ENCODE measurements around the gene SPATA19. TPM values are rescaled to one million over a fixed set of nuclear protein-coding genes. Genes with fewer than 3 reads are reported as not detected.

SPATA19 gene
- total RNA-seq, 1 donor from 2014 or later, result not detected

DNA sequence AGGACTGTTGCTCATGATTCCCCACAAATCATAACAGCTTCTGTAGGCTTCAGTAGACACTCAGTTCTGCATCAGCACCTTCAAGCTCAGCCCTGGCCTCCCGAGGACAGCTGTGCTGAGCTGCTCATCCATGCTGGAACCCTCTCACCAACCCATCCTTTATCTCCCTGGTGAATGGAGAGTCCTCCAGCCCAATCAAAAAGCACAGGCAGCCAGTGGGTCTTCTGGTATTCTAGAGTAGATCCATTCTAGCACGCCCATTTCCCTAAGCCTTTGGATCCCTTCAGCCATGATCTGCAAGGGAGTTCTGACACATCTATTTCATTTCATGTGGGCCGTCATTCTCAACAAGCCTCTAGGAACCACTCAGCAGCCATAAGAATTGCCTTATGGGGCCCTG, 44.6 kb upstream of the SPATA19 start:
- peaks cover 3% of the 10 kb centered on the region for H3K27me3 Mint-ChIP-seq (ENCODE audit: unreplicated experiment)
- TF ChIP-seq, protein P1, sequence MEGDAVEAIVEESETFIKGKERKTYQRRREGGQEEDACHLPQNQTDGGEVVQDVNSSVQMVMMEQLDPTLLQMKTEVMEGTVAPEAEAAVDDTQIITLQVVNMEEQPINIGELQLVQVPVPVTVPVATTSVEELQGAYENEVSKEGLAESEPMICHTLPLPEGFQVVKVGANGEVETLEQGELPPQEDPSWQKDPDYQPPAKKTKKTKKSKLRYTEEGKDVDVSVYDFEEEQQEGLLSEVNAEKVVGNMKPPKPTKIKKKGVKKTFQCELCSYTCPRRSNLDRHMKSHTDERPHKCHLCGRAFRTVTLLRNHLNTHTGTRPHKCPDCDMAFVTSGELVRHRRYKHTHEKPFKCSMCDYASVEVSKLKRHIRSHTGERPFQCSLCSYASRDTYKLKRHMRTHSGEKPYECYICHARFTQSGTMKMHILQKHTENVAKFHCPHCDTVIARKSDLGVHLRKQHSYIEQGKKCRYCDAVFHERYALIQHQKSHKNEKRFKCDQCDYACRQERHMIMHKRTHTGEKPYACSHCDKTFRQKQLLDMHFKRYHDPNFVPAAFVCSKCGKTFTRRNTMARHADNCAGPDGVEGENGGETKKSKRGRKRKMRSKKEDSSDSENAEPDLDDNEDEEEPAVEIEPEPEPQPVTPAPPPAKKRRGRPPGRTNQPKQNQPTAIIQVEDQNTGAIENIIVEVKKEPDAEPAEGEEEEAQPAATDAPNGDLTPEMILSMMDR (IDR thresholded peaks at IDR 0.05; ENCODE audit: unreplicated experiment), result no peak
- no peak overlapping the region for H3K27ac Mint-ChIP-seq (ENCODE audit: unreplicated experiment)
- no peaks in the 10 kb centered on the region for H3K36me3 Mint-ChIP-seq (ENCODE audit: low read depth, unreplicated experiment)
- DNase-seq (ENCODE audit: low spot score), result no peak
- H3K9me3 Mint-ChIP-seq (ENCODE audit: unreplicated experiment), result no peaks in the 10 kb centered on the region
- peaks cover 5% of the 10 kb centered on the region for H3K4me1 Mint-ChIP-seq (ENCODE audit: unreplicated experiment)
- no peak overlapping the region for H3K4me3 Mint-ChIP-seq (ENCODE audit: unreplicated experiment)

DNA sequence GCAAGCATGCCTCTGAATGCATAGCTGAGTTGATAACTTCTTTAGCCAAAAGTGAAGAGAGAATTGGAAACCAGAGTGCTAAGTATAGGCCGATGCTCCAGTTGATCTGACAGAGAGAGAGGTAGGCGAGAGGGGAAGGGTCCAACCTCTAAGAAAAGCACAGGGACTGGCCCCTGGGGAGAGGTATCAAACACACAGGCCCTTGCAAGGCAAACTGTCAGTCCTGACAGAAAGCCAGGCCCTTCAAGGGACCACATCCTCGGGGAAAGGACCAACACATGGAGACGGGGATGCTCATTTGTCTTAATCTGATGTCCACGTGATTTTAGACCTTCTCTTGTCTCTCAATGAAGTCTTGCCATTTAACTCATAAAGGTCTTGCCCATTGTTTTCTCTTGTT, 43.9 kb upstream of the SPATA19 start:
- Mint-ChIP-seq H3K36me3 (ENCODE audit: low read depth, unreplicated experiment) (no peaks in the 10 kb centered on the region), H3K4me1 (ENCODE audit: unreplicated experiment) (no peaks in the 10 kb centered on the region), H3K27me3 (ENCODE audit: unreplicated experiment) (peaks cover 3% of the 10 kb centered on the region), H3K9me3 (ENCODE audit: unreplicated experiment) (no peaks in the 10 kb centered on the region), H3K27ac (ENCODE audit: unreplicated experiment) (no peak overlapping the region), H3K4me3 (ENCODE audit: unreplicated experiment) (no peak overlapping the region)
- DNase-seq (ENCODE audit: low spot score), result no peak
- TF ChIP-seq, protein P1 (IDR thresholded peaks at IDR 0.05; ENCODE audit: unreplicated experiment), result no peak

DNA sequence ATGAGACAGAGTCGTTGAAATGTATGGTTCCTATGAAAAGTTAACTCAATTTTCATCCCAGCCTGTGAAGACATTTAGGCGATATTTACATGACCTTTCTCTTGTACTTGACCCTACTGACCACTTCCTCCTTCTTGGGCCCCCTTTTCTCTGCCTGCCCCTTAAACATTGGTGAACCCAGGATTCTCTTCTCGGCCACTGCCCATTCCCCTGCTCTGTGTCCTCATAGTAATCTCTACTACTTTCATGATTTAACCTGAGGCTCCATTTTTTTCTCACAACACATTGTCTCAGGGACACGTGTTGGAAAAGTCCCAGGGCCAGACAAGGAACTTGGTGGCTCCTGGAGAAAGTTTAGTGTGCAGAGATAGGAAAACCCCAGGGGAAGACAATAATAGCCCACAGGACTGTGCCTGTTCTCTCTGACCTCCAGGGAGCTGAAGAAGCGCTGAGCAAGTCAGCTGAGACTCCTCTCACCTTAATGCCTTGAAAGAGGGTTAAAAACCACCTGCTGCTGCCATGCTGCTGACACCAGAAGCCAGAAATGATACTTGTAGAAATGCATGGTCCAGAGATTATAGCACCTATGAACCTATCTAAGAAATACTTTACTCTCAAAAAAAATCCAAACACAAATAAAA, 42.5 kb upstream of the SPATA19 start:
- peaks cover 3% of the 10 kb centered on the region for H3K27me3 Mint-ChIP-seq (ENCODE audit: unreplicated experiment)
- H3K4me3 Mint-ChIP-seq (ENCODE audit: unreplicated experiment), result no peak overlapping the region
- peaks cover 4% of the 10 kb centered on the region for H3K4me1 Mint-ChIP-seq (ENCODE audit: unreplicated experiment)
- H3K27ac Mint-ChIP-seq (ENCODE audit: unreplicated experiment), result no peak overlapping the region
- H3K9me3 Mint-ChIP-seq (ENCODE audit: unreplicated experiment), result no peaks in the 10 kb centered on the region
- TF ChIP-seq, protein P1 (IDR thresholded peaks at IDR 0.05; ENCODE audit: unreplicated experiment), result no peak
- DNase-seq (ENCODE audit: low spot score), result no peak
- H3K36me3 Mint-ChIP-seq (ENCODE audit: low read depth, unreplicated experiment), result no peaks in the 10 kb centered on the region

DNA sequence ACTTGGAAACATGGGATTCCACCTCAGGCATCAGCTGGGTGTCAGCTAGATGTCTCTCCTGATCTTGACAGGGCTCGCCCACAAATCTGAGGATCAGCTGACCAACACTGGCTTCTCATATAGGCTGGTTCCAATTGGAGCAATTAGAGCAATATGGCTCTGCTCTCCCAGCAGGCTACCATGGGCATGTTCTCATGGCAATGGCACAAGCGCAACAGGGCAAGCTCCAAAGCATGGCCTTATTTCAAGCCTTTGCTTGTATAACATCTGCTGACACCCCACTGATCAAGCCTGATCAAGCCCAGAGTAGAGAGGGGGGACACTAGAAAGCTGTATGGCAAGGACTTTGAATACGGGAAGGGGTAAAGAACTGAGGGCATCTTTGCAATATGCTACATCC, 40.7 kb upstream of the SPATA19 start:
- Mint-ChIP-seq H3K27ac (ENCODE audit: unreplicated experiment) (no peak overlapping the region), H3K36me3 (ENCODE audit: low read depth, unreplicated experiment) (no peaks in the 10 kb centered on the region), H3K4me3 (ENCODE audit: unreplicated experiment) (no peak overlapping the region), H3K27me3 (ENCODE audit: unreplicated experiment) (no peaks in the 10 kb centered on the region), H3K9me3 (ENCODE audit: unreplicated experiment) (no peaks in the 10 kb centered on the region), H3K4me1 (ENCODE audit: unreplicated experiment) (peaks cover 4% of the 10 kb centered on the region)
- TF ChIP-seq, protein P1 (IDR thresholded peaks at IDR 0.05; ENCODE audit: unreplicated experiment), result no peak
- DNase-seq (ENCODE audit: low spot score), result no peak

DNA sequence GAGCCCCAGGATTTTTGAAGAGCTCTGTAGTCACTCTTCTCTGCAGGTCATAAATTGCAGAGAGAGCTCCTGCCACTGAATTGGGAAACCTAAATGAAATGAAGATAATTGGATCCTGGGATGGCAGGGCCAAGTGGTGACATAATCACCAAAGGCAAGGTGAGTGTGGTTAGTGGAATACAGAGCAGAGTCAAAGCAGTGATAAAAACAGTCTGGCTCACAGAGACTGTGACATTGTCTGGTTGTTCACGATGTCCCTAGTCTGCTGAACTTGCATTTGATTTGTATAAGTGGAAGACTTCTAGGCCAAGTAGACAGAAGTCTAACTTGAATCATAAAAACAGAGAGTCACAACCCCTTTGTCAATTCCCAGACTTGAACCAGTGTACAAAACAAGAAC, 26.8 kb upstream of the SPATA19 start:
- Mint-ChIP-seq H3K9me3 (ENCODE audit: unreplicated experiment) (no peaks in the 10 kb centered on the region), H3K4me3 (ENCODE audit: unreplicated experiment) (no peak overlapping the region), H3K36me3 (ENCODE audit: low read depth, unreplicated experiment) (no peaks in the 10 kb centered on the region), H3K4me1 (ENCODE audit: unreplicated experiment) (no peaks in the 10 kb centered on the region), H3K27ac (ENCODE audit: unreplicated experiment) (no peak overlapping the region), H3K27me3 (ENCODE audit: unreplicated experiment) (no peaks in the 10 kb centered on the region)
- no peak for DNase-seq (ENCODE audit: low spot score)
- TF ChIP-seq, protein P1 (IDR thresholded peaks at IDR 0.05; ENCODE audit: unreplicated experiment), result no peak
